Measurements from ENCODE around the gene KIF3C. TPM values are rescaled to one million over a fixed set of nuclear protein-coding genes. Genes with fewer than 3 reads are reported as not detected.

KIF3C gene
- total and polyA plus RNA-seq, 2 of the 4 experiments (the other 2 are of a cell fraction) = 8.3 to 15.4 TPM

DNA sequence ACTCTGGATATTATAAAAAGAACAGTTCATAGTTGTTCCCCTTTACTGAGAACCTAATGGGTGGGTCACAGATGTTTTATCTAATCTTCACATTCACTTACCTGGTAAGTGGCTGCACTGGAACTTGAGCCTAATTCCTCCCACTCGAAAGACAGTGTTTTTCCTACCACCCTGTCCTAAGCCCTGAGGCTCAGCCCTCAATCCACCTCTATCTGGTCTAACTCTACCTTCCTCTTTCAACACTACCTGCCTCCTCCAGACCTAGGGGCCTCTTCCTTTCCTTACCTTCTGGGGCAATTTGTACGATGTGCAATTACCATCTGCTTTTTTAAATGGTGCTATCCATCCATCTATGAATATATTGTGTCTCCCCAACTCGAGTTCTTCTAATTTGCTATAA lies 9.7 kb upstream of the KIF3C start:
- BruUV-seq (replicated peaks) = no TSS peak
- H3K36me3 ChIP-seq (ENCODE audit: control insufficient read depth, insufficient read depth, low read length) = no peaks in the 10 kb centered on the region
- no peak overlapping the region for H4K91ac ChIP-seq (ENCODE audit: insufficient read depth, low read depth, low read length)
- no peak overlapping the region for H3K9ac ChIP-seq (ENCODE audit: low read depth, low read length)
- ATAC-seq (ENCODE audit: low read depth) = no peak
- no peak overlapping the region for H2AK9ac ChIP-seq (replicated peaks; ENCODE audit: low read depth, low read length, poor library complexity)
- H3K4me3 ChIP-seq (ENCODE audit: insufficient read depth, low read depth, low read length) = no peak overlapping the region
- H3K27ac ChIP-seq (ENCODE audit: insufficient read depth, low read length) = no peak overlapping the region
- H2BK15ac ChIP-seq (ENCODE audit: low read depth, low read length) = no peak overlapping the region
- H2AK5ac ChIP-seq (ENCODE audit: low read depth, low read length) = no peak overlapping the region
- H2BK5ac ChIP-seq (ENCODE audit: low read depth, low read length, poor library complexity, severe bottlenecking) = no peak overlapping the region
- no peak overlapping the region for H2AFZ ChIP-seq (replicated peaks; ENCODE audit: low read length, poor library complexity)
- H2BK120ac ChIP-seq (ENCODE audit: low read depth, low read length) = no peak overlapping the region
- dilution Hi-C loops (cut with HindIII; ENCODE audit: low sequenced_read_pairs, unreplicated experiment) = no loop called here
- intact Hi-C loops (cut with micrococcal nuclease) = loop anchor here (1.0 to 10.0 kb wide), 3 partner anchors 41 to 153 kb away; no protein-coding TSS in a partner anchor
- no peaks in the 10 kb centered on the region for H3K79me1 ChIP-seq (ENCODE audit: low read depth in 1 of 2, low read length in 2 of 2)
- no peaks in the 10 kb centered on the region for H3K4me1 ChIP-seq (ENCODE audit: control insufficient read depth, insufficient read depth, low read length)
- no CpG with 5 or more reads among the region's 3 CpGs for WGBS, 2 experiments (ENCODE audit: extremely low coverage in 2 of 2, insufficient read length in 1 of 2)
- in situ Hi-C loops (cut with MboI; ENCODE audit: low sequenced_read_pairs) = loop anchor here (5.0 kb wide), 1 partner anchor 155 kb away; no protein-coding TSS in a partner anchor
- H4K8ac ChIP-seq (ENCODE audit: low read depth in 2 of 2, low read length in 2 of 2) = no peak overlapping the region
- no peak overlapping the region for H3K14ac ChIP-seq (replicated peaks; ENCODE audit: low read depth, low read length)
- no peak overlapping the region for H3K18ac ChIP-seq (ENCODE audit: low read depth, low read length)
- H3K27me3 ChIP-seq (ENCODE audit: control insufficient read depth, insufficient read depth, low read length) = peaks cover 2% of the 10 kb centered on the region; the same call in 1 of the 2 replicates
- no peaks in the 10 kb centered on the region for H3K9me1 ChIP-seq (ENCODE audit: insufficient read depth, low read length)
- ChIA-PET CTCF (interaction anchor here (0.5 to 1.6 kb wide), 6 partner anchors 11 to 157 kb away, joined by 3 to 4 read pairs (median 4); no protein-coding TSS in a partner anchor), POLR2A (ENCODE audit: unreplicated experiment) (no interaction called here)
- no peak overlapping the region for H3K56ac ChIP-seq (ENCODE audit: extremely low read depth, insufficient read depth, low read length)
- no peak overlapping the region for H4K5ac ChIP-seq (ENCODE audit: low read depth, low read length)
- no peak overlapping the region for H3K4me2 ChIP-seq (ENCODE audit: low read depth, low read length)
- DNase-seq = no peak
- TF ChIP-seq POLR2A (IDR thresholded peaks at IDR 0.05; ENCODE audit: low read depth, low read length) (no peak), CEBPB (IDR thresholded peaks at IDR 0.05; ENCODE audit: low read depth, low read length) (no peak), MAZ (IDR thresholded peaks at IDR 0.05; ENCODE audit: borderline replicate concordance, low read depth, low read length) (no peak), MXI1 (IDR thresholded peaks at IDR 0.05; ENCODE audit: borderline replicate concordance, low read depth, low read length) (no peak), FOS (IDR thresholded peaks at IDR 0.05; ENCODE audit: low read depth, low read length) (no peak), RFX5 (IDR thresholded peaks at IDR 0.05; ENCODE audit: low read depth, low read length) (no peak)
- no peak overlapping the region for H3K4ac ChIP-seq (ENCODE audit: low read depth, low read length)
- no peak overlapping the region for H2BK20ac ChIP-seq (ENCODE audit: low read depth, low read length)
- no peaks in the 10 kb centered on the region for H4K20me1 ChIP-seq (ENCODE audit: insufficient read depth, low read length)
- H3K9me3 ChIP-seq (ENCODE audit: control insufficient read depth, insufficient read depth, low read length) = no peaks in the 10 kb centered on the region
- H3K23ac ChIP-seq (ENCODE audit: low read depth, low read length) = no peak overlapping the region

Data from IMR-90 (cell line).